C1 segment of cervical spinal cord (tissue), 14 donors: ENCODE results near the gene EPM2A.
"Not testable (repeated sequence)": the region's sequence is repeated elsewhere in the genome, so short reads cannot be mapped to it uniquely, and the experiment has no call there.

Experiments used
- DNase-seq, 14 donors: peaks; one replicate each; lab custom pipeline; 2025; lab: John Stamatoyannopoulos, UW

The EPM2A gene

GRCh38 chr6:145731447-145731846 lies 3.9 kb downstream of the EPM2A start:
- DNase-seq: no peak

- DNase-seq: no peak
Measured at GRCh38 chr6:145729887-145730286, 5.4 kb downstream of the EPM2A start.

- no peak for DNase-seq
Measured at GRCh38 chr6:145728444-145729385, 6.6 kb downstream of the EPM2A start.

- DNase-seq: no peak
Measured at GRCh38 chr6:145727817-145728388, 7.4 kb downstream of the EPM2A start.

- no peak for DNase-seq
Measured at GRCh38 chr6:145725570-145725969, 9.8 kb downstream of the EPM2A start.

- no peak for DNase-seq
Measured at GRCh38 chr6:145723646-145724045, 11.7 kb downstream of the EPM2A start.

GRCh38 chr6:145722190-145722589 lies 13.1 kb downstream of the EPM2A start:
- DNase-seq: no peak

GRCh38 chr6:145721144-145721543 lies 14.2 kb downstream of the EPM2A start:
- DNase-seq: no peak

GRCh38 chr6:145715426-145715825 lies 19.9 kb downstream of the EPM2A start:
- DNase-seq: no peak

GRCh38 chr6:145714731-145715130 lies 20.6 kb downstream of the EPM2A start:
- DNase-seq: no peak

- DNase-seq: no peak
Measured at GRCh38 chr6:145713773-145714172, 21.5 kb downstream of the EPM2A start.

GRCh38 chr6:145711372-145711771 lies 23.9 kb downstream of the EPM2A start:
- no peak for DNase-seq

- DNase-seq: no peak
Measured at GRCh38 chr6:145707397-145707796, 27.9 kb downstream of the EPM2A start.

GRCh38 chr6:145705561-145705960 lies 29.8 kb downstream of the EPM2A start:
- no peak for DNase-seq

- DNase-seq: no peak
Measured at GRCh38 chr6:145704143-145704781, 31.1 kb downstream of the EPM2A start.

- DNase-seq: no peak
Measured at GRCh38 chr6:145699462-145699861, 35.9 kb downstream of the EPM2A start.

- not testable (repeated sequence) for DNase-seq
Measured at GRCh38 chr6:145697401-145697800, 37.9 kb downstream of the EPM2A start.

- no peak for DNase-seq
Measured at GRCh38 chr6:145694083-145694737, 41.1 kb downstream of the EPM2A start.

GRCh38 chr6:145690969-145691368 lies 44.4 kb downstream of the EPM2A start:
- no peak for DNase-seq

- DNase-seq: no peak
Measured at GRCh38 chr6:145689529-145689928, 45.8 kb downstream of the EPM2A start.

GRCh38 chr6:145688493-145688905 lies 46.8 kb downstream of the EPM2A start:
- no peak for DNase-seq

GRCh38 chr6:145685932-145686331 lies 49.4 kb downstream of the EPM2A start:
- DNase-seq: no peak
